MG63 (cell line): ENCODE data around the gene PCDHGB5. TPM values are rescaled to one million over a fixed set of nuclear protein-coding genes. Genes with fewer than 3 reads are reported as not detected.
A peak's percentile ranks its signal among the peaks of the same experiment; 100 is the strongest.
"Not testable (repeated sequence)": the region's sequence is repeated elsewhere in the genome, so short reads cannot be mapped to it uniquely, and the experiment has no call there.

Experiments
- DNase-seq: peaks from one replicate; pipeline ENCODE4 v3.0.0-alpha.2; 2020
- H3K27me3 ChIP-seq: fragments of 250-450 bp; sonication (Bioruptor Pico); 2 replicates; pipeline ENCODE4 v1.5.1; 2020; ENCODE audit warnings: mild to moderate bottlenecking, moderate library complexity
- H3K36me3 ChIP-seq: fragments of 250-450 bp; sonication (Bioruptor Pico); 2 replicates; pipeline ENCODE4 v1.5.1; 2020; ENCODE audit warnings: mild to moderate bottlenecking, moderate library complexity
- H3K4me3 ChIP-seq: fragments of 250-450 bp; sonication (Bioruptor Pico); 2 replicates; pipeline ENCODE4 v1.5.1; 2020; ENCODE audit warnings: mild to moderate bottlenecking, moderate library complexity
- H3K9me3 ChIP-seq: fragments of 250-450 bp; sonication (Bioruptor Pico); 2 replicates; pipeline ENCODE4 v1.5.1; 2020; ENCODE audit warnings: mild to moderate bottlenecking, moderate library complexity
- total RNA-seq: library from RNA; depleted of rRNA; stranded (reverse); fragments of >200 nt; shearing (Covaris generic); gene quantifications from 2 replicates; pipeline ENCODE4 v1.2.3, GENCODE V29; 2014; ENCODE audit warnings: low replicate concordance; rRNA removed

The PCDHGB5 gene
- total RNA-seq = 0.53 TPM in 1 of 2 replicates, not detected in the other

- not testable (repeated sequence) for H3K27me3 ChIP-seq, H3K9me3 ChIP-seq, DNase-seq, H3K36me3 ChIP-seq, H3K4me3 ChIP-seq
These were observed at the start of gene PCDHGB5 for GRCh38 chr5:141397756-141398551. Gene PCDHGB5 (plus strand): TSS chr5:141397947. CDS start chr5:141398128, 181 bp downstream.

GRCh38 chr5:141349917-141350619 lies 47.7 kb upstream of the PCDHGB5 start, which contains the start of gene PCDHGB1:
Gene PCDHGB1 (plus strand): TSS chr5:141350099. CDS start chr5:141350261, 162 bp downstream.
- H3K27me3 ChIP-seq = no peaks in the 10 kb centered on the region; the same call in 1 of the 2 replicates
- H3K36me3 ChIP-seq = no peaks in the 10 kb centered on the region
- H3K9me3 ChIP-seq = peaks cover 4% of the 10 kb centered on the region; the same call in 1 of the 2 replicates
- DNase-seq = peak; percentile 78
- peak within 1 kb of the TSS; percentile 50 for H3K4me3 ChIP-seq

- no peak for DNase-seq
- Histone ChIP-seq H3K4me3 (no peak overlapping the region), H3K9me3 (peaks cover 5% of the 10 kb centered on the region; the same call in 1 of the 2 replicates), H3K36me3 (no peaks in the 10 kb centered on the region), H3K27me3 (no peaks in the 10 kb centered on the region; the same call in 1 of the 2 replicates)
These were observed 46.2 kb upstream of the PCDHGB5 start for GRCh38 chr5:141351591-141351990.

GRCh38 chr5:141354900-141355469 lies 42.8 kb upstream of the PCDHGB5 start, which contains the start of gene PCDHGA4:
Gene PCDHGA4 (plus strand): TSS chr5:141355021. CDS start chr5:141355108, 87 bp downstream.
- no peak for DNase-seq
- Histone ChIP-seq H3K9me3 (peaks cover 5% of the 10 kb centered on the region; the same call in 1 of the 2 replicates), H3K4me3 (no peak within 1 kb of the TSS), H3K36me3 (no peaks in the 10 kb centered on the region), H3K27me3 (no peaks in the 10 kb centered on the region)

- Histone ChIP-seq H3K36me3 (no peaks in the 10 kb centered on the region), H3K9me3 (peaks cover 8% of the 10 kb centered on the region), H3K27me3 (no peaks in the 10 kb centered on the region), H3K4me3 (no peak overlapping the region)
- no peak for DNase-seq
These were observed 42.1 kb upstream of the PCDHGB5 start for GRCh38 chr5:141355641-141356040.

GRCh38 chr5:141356133-141356532 lies 41.6 kb upstream of the PCDHGB5 start:
- no peak for DNase-seq
- Histone ChIP-seq H3K36me3 (no peaks in the 10 kb centered on the region), H3K9me3 (peaks cover 10% of the 10 kb centered on the region), H3K27me3 (no peaks in the 10 kb centered on the region), H3K4me3 (no peak overlapping the region)

- no peaks in the 10 kb centered on the region for H3K27me3 ChIP-seq
- no peak for DNase-seq
These were observed 40.8 kb upstream of the PCDHGB5 start for GRCh38 chr5:141356950-141357349.

GRCh38 chr5:141359790-141360426 lies 37.8 kb upstream of the PCDHGB5 start, which contains the start of gene PCDHGB2:
Gene PCDHGB2 (plus strand): TSS chr5:141359994. CDS start chr5:141360136, 142 bp downstream.
- DNase-seq = peak; percentile 49
- peaks cover 16% of the 10 kb centered on the region for H3K9me3 ChIP-seq
- H3K4me3 ChIP-seq = peak within 1 kb of the TSS; percentile 42
- no peaks in the 10 kb centered on the region for H3K36me3 ChIP-seq
- no peaks in the 10 kb centered on the region for H3K27me3 ChIP-seq

More at GRCh38 chr5:141356950-141357349, 40.8 kb upstream of the PCDHGB5 start:
- no peak overlapping the region for H3K4me3 ChIP-seq
- no peaks in the 10 kb centered on the region for H3K36me3 ChIP-seq
- H3K9me3 ChIP-seq = peaks cover 10% of the 10 kb centered on the region

GRCh38 chr5:141360685-141361084 lies 37.1 kb upstream of the PCDHGB5 start:
- Histone ChIP-seq H3K9me3 (peaks cover 22% of the 10 kb centered on the region), H3K4me3 (no peak overlapping the region), H3K27me3 (no peaks in the 10 kb centered on the region), H3K36me3 (no peaks in the 10 kb centered on the region)
- DNase-seq = no peak

GRCh38 chr5:141362719-141363118 lies 35.0 kb upstream of the PCDHGB5 start:
- Histone ChIP-seq H3K27me3 (no peaks in the 10 kb centered on the region), H3K4me3 (no peak overlapping the region), H3K36me3 (no peaks in the 10 kb centered on the region; the same call in 1 of the 2 replicates), H3K9me3 (peaks cover 31% of the 10 kb centered on the region)
- no peak for DNase-seq

GRCh38 chr5:141363952-141364660 lies 33.6 kb upstream of the PCDHGB5 start, which contains the start of gene PCDHGA5:
Gene PCDHGA5 (plus strand): TSS chr5:141364162. CDS start chr5:141364331, 169 bp downstream.
- peaks cover 35% of the 10 kb centered on the region for H3K9me3 ChIP-seq
- H3K4me3 ChIP-seq = no peak within 1 kb of the TSS
- no peak for DNase-seq
- H3K27me3 ChIP-seq = no peaks in the 10 kb centered on the region
- H3K36me3 ChIP-seq = no peaks in the 10 kb centered on the region; the same call in 1 of the 2 replicates

- DNase-seq = no peak
- no peaks in the 10 kb centered on the region for H3K27me3 ChIP-seq
- H3K9me3 ChIP-seq = peaks cover 41% of the 10 kb centered on the region
- H3K4me3 ChIP-seq = no peak overlapping the region
- no peaks in the 10 kb centered on the region; the same call in none of the 2 replicates for H3K36me3 ChIP-seq
These were observed 31.5 kb upstream of the PCDHGB5 start for GRCh38 chr5:141366016-141366896.

- H3K9me3 ChIP-seq = peaks cover 58% of the 10 kb centered on the region
- DNase-seq = no peak
- H3K36me3 ChIP-seq = no peaks in the 10 kb centered on the region; the same call in none of the 2 replicates
- no peak within 1 kb of the TSS for H3K4me3 ChIP-seq
- no peaks in the 10 kb centered on the region for H3K27me3 ChIP-seq
These were observed 27.5 kb upstream of the PCDHGB5 start, which contains the start of gene PCDHGB3 for GRCh38 chr5:141369994-141370848. Gene PCDHGB3 (plus strand): TSS chr5:141370242. CDS start chr5:141370395, 153 bp downstream.
